ENCODE measurements around the gene UBXN4.
A peak's percentile ranks its signal among the peaks of the same experiment; 100 is the strongest.
"Not testable (repeated sequence)": the region's sequence is repeated elsewhere in the genome, so short reads cannot be mapped to it uniquely, and the experiment has no call there.

The UBXN4 gene

GRCh38 chr2:135762530-135762929 is 20.9 kb downstream of the UBXN4 start:
- DNase-seq (ENCODE audit: low read depth in 2 of 2) = no peak

GRCh38 chr2:135768863-135769262 is 27.2 kb downstream of the UBXN4 start:
- DNase-seq (ENCODE audit: low read depth in 2 of 2) = no peak

- DNase-seq (ENCODE audit: low read depth in 2 of 2) = no peak
Measured at GRCh38 chr2:135773319-135773718, 31.7 kb downstream of the UBXN4 start.

- DNase-seq (ENCODE audit: low read depth in 2 of 2) = no peak
Measured at GRCh38 chr2:135773917-135774316, 32.3 kb downstream of the UBXN4 start.

DNA sequence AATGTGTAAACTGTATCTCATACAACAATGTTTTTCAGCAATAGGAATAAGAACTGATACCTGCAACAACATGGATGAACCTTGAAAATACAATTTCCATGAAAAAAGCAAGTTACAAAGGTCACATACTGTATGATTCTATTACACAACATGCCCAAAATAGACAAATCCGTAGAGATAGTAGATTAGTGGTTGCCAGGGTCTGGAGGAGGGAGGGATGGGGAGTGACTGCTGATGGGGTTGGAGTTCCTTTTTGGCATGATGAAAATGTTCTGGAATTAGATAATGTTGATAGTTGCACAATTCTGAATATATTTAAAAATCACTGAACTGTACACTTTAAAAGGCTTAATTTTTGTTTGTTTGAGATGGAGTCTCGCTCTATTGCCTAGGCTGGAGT is 33.8 kb downstream of the UBXN4 start:
- no peak for DNase-seq (ENCODE audit: low read depth in 2 of 2)

DNA sequence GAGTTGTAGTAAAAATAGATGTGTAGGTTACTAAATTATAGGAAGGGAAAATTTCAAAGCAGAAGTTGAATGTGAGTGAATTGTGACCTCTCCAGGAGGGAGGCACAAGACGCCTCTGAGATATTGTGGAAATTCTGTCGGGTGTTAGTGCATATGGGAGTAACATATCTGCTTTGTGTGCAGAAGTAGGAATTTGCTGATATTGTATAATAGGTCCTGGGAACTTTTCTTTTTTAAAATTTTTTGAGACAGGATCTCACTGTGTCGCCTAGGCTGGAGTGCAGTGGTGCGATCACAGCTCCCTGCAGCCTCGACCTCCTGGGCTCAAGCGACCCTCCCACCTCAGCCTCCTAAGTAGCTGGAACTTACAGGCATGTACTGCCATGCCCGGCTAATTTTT is 34.7 kb downstream of the UBXN4 start:
- no peak for DNase-seq (ENCODE audit: low read depth in 2 of 2)

DNA sequence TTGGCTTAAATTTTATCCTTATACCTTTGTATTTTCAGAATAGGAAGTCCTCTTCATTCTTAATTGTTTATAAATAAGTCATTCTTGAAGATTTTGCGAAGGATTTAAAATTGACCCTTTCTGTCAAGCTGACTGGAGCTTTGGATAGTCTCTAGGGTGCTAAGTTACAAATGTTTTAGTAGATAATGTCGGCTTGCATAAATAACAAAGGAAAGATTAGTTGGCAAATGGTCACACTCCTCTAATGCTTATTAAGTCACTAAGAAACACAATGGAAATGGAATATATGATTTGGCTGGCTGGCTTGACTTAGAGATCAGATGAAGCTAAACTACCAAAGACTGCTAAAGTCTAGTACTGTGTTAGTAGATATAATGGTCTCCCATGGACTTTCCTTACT is 40.6 kb downstream of the UBXN4 start:
- DNase-seq (ENCODE audit: low read depth in 2 of 2) = no peak

GRCh38 chr2:135783439-135783838 is 41.8 kb downstream of the UBXN4 start:
- no peak for DNase-seq (ENCODE audit: low read depth in 2 of 2)

GRCh38 chr2:135785032-135785431 is 43.4 kb downstream of the UBXN4 start:
- no peak for DNase-seq (ENCODE audit: low read depth in 2 of 2)

- no peak for DNase-seq (ENCODE audit: low read depth in 2 of 2)
Measured at GRCh38 chr2:135786823-135787222, 45.2 kb downstream of the UBXN4 start.

GRCh38 chr2:135790423-135790822 is 48.8 kb downstream of the UBXN4 start:
- no peak for DNase-seq (ENCODE audit: low read depth in 2 of 2)

GRCh38 chr2:135791418-135792190 is 49.9 kb downstream of the UBXN4 start:
- no peak for DNase-seq (ENCODE audit: low read depth in 2 of 2)

DNA sequence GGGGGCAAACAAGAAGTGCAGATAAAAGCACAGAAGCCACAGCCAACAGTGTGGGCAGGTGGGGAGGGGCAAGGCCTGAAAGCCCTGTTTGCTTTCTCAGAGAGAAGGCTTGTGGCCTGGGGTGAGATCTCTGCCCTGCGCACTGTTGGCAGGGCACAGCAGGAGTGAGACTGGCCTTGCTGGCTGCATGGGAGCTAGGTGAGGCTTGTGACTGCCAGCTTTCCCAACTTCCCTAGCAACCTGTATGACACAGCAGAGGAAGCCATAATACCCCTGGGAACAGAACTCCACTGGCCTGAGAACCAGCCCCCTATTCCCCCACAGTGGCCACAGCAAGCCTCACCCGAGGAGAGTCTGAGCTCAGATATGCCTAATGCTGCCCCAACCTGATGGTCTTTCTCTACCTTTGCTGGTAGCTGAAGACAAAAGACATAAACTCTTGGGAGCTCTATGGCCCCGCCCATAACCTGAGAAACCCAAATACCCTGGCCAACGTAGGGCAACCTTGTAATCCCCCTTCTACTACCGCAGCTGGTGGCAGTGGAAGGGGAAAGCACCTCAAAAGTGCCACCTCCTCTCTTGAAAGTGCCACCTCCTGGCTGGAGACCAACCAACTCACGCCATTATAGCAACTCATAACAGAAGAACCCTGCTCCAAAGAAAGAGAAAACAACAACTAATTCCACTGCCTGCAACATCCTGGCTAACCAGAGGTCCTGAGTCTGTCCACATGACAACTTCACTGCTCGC is 50.9 kb downstream of the UBXN4 start:
- DNase-seq (ENCODE audit: low read depth in 2 of 2) = no peak

- not testable (repeated sequence) for DNase-seq (ENCODE audit: low read depth in 2 of 2)
Measured at GRCh38 chr2:135795641-135796040, 54.0 kb downstream of the UBXN4 start.

- DNase-seq (ENCODE audit: low read depth in 2 of 2) = no peak
Measured at GRCh38 chr2:135796606-135797005, 55.0 kb downstream of the UBXN4 start.

DNA sequence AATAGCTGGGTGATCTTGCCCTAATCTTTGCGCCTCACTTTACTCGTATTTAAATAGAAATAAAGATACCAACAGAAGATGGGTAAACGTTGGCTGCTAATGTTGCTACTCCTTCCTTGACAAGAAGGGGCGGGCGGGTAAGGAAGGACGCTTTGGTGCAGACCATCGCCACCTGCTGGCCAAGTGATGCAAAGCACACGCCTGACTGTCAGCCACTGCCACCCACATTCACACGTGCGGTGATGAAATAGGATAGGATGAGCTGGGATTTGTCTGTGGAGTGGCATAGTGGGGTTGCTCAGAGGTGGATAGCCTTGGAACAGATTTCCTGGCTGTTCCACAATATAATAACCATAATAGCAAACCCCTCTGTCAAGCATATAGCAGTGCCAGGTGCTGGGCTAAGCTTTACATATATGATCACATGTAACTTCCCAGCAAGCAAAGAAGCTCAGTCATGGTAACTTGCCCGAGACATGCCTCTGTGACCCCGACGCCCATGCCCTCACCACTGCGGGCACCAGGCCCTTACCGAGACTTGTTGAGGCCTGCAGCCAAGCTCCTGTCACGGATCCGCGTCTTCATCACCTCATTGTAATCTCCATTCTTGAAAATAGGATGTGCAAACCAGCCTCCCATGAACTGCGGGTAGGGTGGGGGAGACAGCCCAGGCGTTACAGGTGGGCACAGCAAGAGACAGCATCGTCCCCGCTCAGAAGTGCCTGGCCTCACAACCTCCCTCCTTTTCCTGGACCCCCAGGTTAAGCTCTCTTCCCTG is 56.0 kb downstream of the UBXN4 start:
- peak; percentile 51 to 60 for DNase-seq (ENCODE audit: low read depth in 2 of 2)

GRCh38 chr2:135798275-135798705 is 56.6 kb downstream of the UBXN4 start:
- DNase-seq (ENCODE audit: low read depth in 2 of 2) = no peak

- DNase-seq (ENCODE audit: low read depth in 2 of 2) = no peak
Measured at GRCh38 chr2:135798762-135799161, 57.1 kb downstream of the UBXN4 start.

DNA sequence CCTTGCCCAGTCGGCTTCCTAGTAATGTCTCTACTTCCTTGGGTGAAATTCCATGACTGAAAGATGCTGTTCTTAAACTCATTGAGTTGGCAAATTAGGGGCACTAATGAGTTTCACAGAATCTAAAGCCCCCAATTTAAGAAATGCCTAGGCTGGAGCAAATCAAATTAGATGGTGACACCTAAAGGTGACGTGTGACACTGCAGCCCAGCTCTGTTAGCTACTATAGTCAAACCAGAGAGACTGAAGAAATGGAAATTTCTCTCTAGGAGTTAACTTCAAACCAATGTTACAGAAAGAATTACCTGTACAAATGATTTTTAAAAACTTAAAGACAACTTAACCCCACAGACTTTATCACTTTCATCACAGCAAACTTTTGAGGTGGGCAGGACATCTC is 58.1 kb downstream of the UBXN4 start:
- DNase-seq (ENCODE audit: low read depth in 2 of 2) = no peak

- no peak for DNase-seq (ENCODE audit: low read depth in 2 of 2)
Measured at GRCh38 chr2:135800513-135801460, 59.1 kb downstream of the UBXN4 start.

- DNase-seq (ENCODE audit: low read depth in 2 of 2) = no peak
Measured at GRCh38 chr2:135802350-135802749, 60.7 kb downstream of the UBXN4 start.

Measured in stimulated activated CD8-positive, alpha-beta memory T cell treated with anti-CD3 and anti-CD28 coated beads, Interleukin-2, amount 100 ng/mL, for 1 hour (primary cell).